Measurements from ENCODE around the gene DDX50.
"Not testable (repeated sequence)": the region's sequence is repeated elsewhere in the genome, so short reads cannot be mapped to it uniquely, and the experiment has no call there.

Gene DDX50

DNA sequence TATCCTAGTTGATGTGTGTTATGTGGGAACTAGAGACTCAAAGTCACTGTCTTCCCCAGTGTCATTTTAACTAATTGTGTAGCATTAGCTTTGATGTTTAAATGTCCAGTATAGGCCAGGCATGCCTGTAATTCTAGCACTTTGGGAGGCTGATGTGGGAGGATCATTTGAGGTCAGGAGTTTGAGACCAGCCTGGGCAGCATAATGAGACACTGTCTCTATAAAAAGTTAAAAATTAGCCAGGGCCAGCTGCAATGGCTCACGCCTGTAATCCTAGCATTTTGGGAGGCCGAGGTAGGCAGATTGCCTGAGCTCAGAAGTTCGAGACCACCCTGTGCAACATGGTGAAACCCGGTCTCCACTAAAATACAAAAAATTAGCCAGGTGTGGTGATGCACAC lies 24.4 kb downstream of the DDX50 start:
- Histone ChIP-seq H3K36me3 (ENCODE audit: low read depth) (peaks cover 61% of the 10 kb centered on the region), H3K4me3 (ENCODE audit: severe bottlenecking) (no peak overlapping the region), H3K4me1 (ENCODE audit: insufficient read depth, poor library complexity, severe bottlenecking) (no peaks in the 10 kb centered on the region), H3K9me3 (ENCODE audit: severe bottlenecking) (no peaks in the 10 kb centered on the region), H3K27me3 (ENCODE audit: insufficient read depth, poor library complexity, severe bottlenecking) (no peaks in the 10 kb centered on the region), H3K27ac (ENCODE audit: poor library complexity, severe bottlenecking) (no peak overlapping the region)
- DNase-seq (ENCODE audit: low spot score) (no peak), ATAC-seq (ENCODE audit: low read depth) (no peak)
- no peak for TF ChIP-seq CTCF (IDR thresholded peaks at IDR 0.05; ENCODE audit: poor library complexity, severe bottlenecking)

GRCh38 chr10:68929157-68929556 lies 28.0 kb downstream of the DDX50 start:
- not testable (repeated sequence) for DNase-seq (ENCODE audit: low spot score); H3K4me1 ChIP-seq (ENCODE audit: insufficient read depth, poor library complexity, severe bottlenecking); H3K4me3 ChIP-seq (ENCODE audit: severe bottlenecking); ATAC-seq (ENCODE audit: low read depth); H3K27me3 ChIP-seq (ENCODE audit: insufficient read depth, poor library complexity, severe bottlenecking); H3K9me3 ChIP-seq (ENCODE audit: severe bottlenecking); H3K27ac ChIP-seq (ENCODE audit: poor library complexity, severe bottlenecking)
- H3K36me3 ChIP-seq (ENCODE audit: low read depth), result peaks cover 63% of the 10 kb centered on the region

DNA sequence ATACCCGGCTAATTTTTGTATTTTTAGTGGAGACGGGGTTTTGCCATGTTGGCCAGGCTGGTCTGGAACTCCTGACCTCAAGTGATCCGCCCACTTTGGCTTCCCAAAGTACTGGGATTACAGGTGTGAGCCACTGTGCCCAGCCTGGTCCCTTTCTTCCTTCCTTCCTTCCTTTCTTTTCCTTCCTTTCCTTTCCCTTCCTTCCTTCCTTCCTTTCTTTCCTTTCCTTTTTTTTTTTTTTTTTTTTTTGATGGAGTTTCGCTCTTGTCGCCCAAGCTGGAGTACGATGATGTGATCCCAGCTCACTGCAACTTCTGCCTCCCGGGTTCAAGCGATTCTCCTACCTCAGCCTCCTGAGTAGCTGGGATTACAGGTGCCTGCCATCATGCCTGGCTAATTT lies 28.8 kb downstream of the DDX50 start:
- ATAC-seq (ENCODE audit: low read depth), result not testable (repeated sequence)
- peaks cover 70% of the 10 kb centered on the region for H3K36me3 ChIP-seq (ENCODE audit: low read depth)

DNA sequence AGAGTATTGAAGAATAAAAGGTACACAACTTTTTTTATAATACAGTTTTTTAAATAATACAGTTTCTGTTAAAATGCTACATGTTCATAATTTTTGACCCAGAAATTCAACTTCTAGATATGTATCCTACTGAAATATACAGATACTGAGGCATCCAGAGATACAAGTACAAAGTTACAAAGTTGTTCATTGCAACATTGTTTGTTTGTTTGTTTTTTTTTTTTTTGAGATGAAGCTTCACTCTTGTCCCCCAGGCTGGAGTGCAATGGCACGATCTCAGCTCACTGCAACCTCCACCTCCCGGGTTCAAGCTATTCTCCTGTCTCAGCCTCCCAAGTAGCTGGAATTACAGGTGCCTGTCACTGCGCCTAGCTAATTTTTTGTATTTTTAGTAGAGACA lies 31.7 kb downstream of the DDX50 start:
- not testable (repeated sequence) for H3K27ac ChIP-seq (ENCODE audit: poor library complexity, severe bottlenecking); DNase-seq (ENCODE audit: low spot score); H3K4me3 ChIP-seq (ENCODE audit: severe bottlenecking); H3K9me3 ChIP-seq (ENCODE audit: severe bottlenecking); ATAC-seq (ENCODE audit: low read depth); H3K27me3 ChIP-seq (ENCODE audit: insufficient read depth, poor library complexity, severe bottlenecking); H3K4me1 ChIP-seq (ENCODE audit: insufficient read depth, poor library complexity, severe bottlenecking)
- peaks cover 79% of the 10 kb centered on the region for H3K36me3 ChIP-seq (ENCODE audit: low read depth)

More for the DNA sequence above, 28.8 kb downstream of the DDX50 start:
- H3K4me3 ChIP-seq (ENCODE audit: severe bottlenecking); H3K27ac ChIP-seq (ENCODE audit: poor library complexity, severe bottlenecking); DNase-seq (ENCODE audit: low spot score); H3K4me1 ChIP-seq (ENCODE audit: insufficient read depth, poor library complexity, severe bottlenecking); H3K9me3 ChIP-seq (ENCODE audit: severe bottlenecking); H3K27me3 ChIP-seq (ENCODE audit: insufficient read depth, poor library complexity, severe bottlenecking): not testable (repeated sequence)

GRCh38 chr10:68934994-68935393 lies 33.9 kb downstream of the DDX50 start:
- Histone ChIP-seq H3K36me3 (ENCODE audit: low read depth) (peaks cover 84% of the 10 kb centered on the region), H3K27ac (ENCODE audit: poor library complexity, severe bottlenecking) (no peak overlapping the region), H3K9me3 (ENCODE audit: severe bottlenecking) (no peaks in the 10 kb centered on the region), H3K4me1 (ENCODE audit: insufficient read depth, poor library complexity, severe bottlenecking) (no peaks in the 10 kb centered on the region), H3K27me3 (ENCODE audit: insufficient read depth, poor library complexity, severe bottlenecking) (no peaks in the 10 kb centered on the region), H3K4me3 (ENCODE audit: severe bottlenecking) (no peak overlapping the region)
- DNase-seq (ENCODE audit: low spot score) (no peak), ATAC-seq (ENCODE audit: low read depth) (no peak)
- no peak for TF ChIP-seq CTCF (IDR thresholded peaks at IDR 0.05; ENCODE audit: poor library complexity, severe bottlenecking)

DNA sequence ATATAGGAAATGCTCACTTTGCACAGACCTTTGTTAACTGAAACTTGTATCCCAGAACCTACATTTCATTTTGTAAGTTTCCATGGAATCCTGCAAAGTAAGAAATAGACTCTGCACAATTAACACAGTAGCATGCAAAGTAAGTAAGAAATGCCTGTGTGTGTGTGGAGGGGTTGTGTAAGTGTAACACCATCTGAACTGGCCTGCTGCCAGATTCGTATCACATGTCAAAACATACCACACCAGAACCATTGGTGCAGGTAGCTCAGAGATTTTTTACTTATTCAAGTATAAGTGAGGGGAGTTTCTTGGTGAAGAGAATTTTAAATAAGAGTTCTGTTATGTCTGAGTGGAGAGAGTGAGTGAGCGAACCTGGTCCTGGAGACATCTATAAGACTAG lies 37.0 kb downstream of the DDX50 start:
- no peak overlapping the region for H3K27ac ChIP-seq (ENCODE audit: poor library complexity, severe bottlenecking)
- H3K4me3 ChIP-seq (ENCODE audit: severe bottlenecking), result no peak overlapping the region
- no peaks in the 10 kb centered on the region for H3K4me1 ChIP-seq (ENCODE audit: insufficient read depth, poor library complexity, severe bottlenecking)
- H3K9me3 ChIP-seq (ENCODE audit: severe bottlenecking), result no peaks in the 10 kb centered on the region
- no peak for TF ChIP-seq CTCF (IDR thresholded peaks at IDR 0.05; ENCODE audit: poor library complexity, severe bottlenecking)
- DNase-seq (ENCODE audit: low spot score) (no peak), ATAC-seq (ENCODE audit: low read depth) (no peak)
- H3K36me3 ChIP-seq (ENCODE audit: low read depth), result peaks cover 90% of the 10 kb centered on the region
- H3K27me3 ChIP-seq (ENCODE audit: insufficient read depth, poor library complexity, severe bottlenecking), result no peaks in the 10 kb centered on the region
